HCT116 (cell line): ENCODE data around the gene ZNF169. TPM values are rescaled to one million over a fixed set of nuclear protein-coding genes. Genes with fewer than 3 reads are reported as not detected.
"Not testable (repeated sequence)": the region's sequence is repeated elsewhere in the genome, so short reads cannot be mapped to it uniquely, and the experiment has no call there.

ENCODE experiments used
- ATAC-seq: fragments of 200-7000 bp; cut with Tn5 transposase; 2 replicates; pipeline ENCODE4 v1.9.1; 2020; ENCODE audit warnings: mild to moderate bottlenecking, moderate library complexity
- BruUV-seq: library from RNA; stranded (reverse); fragments of 400-500 nt; replicated peaks from 2 replicates; lab custom pipeline; 2021; lab: Mats Ljungman, UMichigan
- CTCF ChIA-PET: fragments of 300-600 bp; sonication (Branson Sonifier 250); formaldehyde crosslinking; loops from one replicate; lab custom pipeline; 2021; ENCODE audit warnings: antibody characterized with exemption; lab: Charles Lee
- POLR2A ChIA-PET: fragments of 300-600, 350-600 bp; sonication (Branson Sonifier 250); formaldehyde crosslinking; loops from one replicate; lab custom pipeline; 2021; ENCODE audit warnings: antibody characterized with exemption; lab: Charles Lee
- RAD21 ChIA-PET, 2 experiments: fragments of 300-600 bp; sonication (Branson Sonifier 250); formaldehyde crosslinking; loops; one replicate each; lab custom pipeline; 2023; ENCODE audit warnings: low total read pairs in 2 of 2; ENCODE audit not compliant: uncharacterized antibody in 2 of 2, unreplicated experiment in 2 of 2, low non-redundant PET in 1 of 2; lab: Charles Lee
- DNase-seq: peaks from one replicate; pipeline ENCODE4 v3.0.0-alpha.2; 2010; ENCODE audit warnings: low read depth, low spot score
- H2AFZ ChIP-seq: fragments of 200-600 bp; shearing (Covaris generic), sonication (generic); 2 replicates; pipeline ENCODE4 v1.6.1; 2017; ENCODE audit warnings: low read depth, mixed run types, mixed read lengths, antibody characterized with exemption, low read length; ENCODE audit not compliant: poor library complexity, severe bottlenecking
- H3K27ac ChIP-seq: 2 replicates; pipeline ENCODE4 v1.5.1; 2012; ENCODE audit warnings: low read depth, low read length
- H3K27me3 ChIP-seq: fragments of 200-600 bp; sonication (generic); 2 replicates; pipeline ENCODE4 v1.6.1; 2016; ENCODE audit warnings: mixed run types, low read length, mixed read lengths; ENCODE audit not compliant: insufficient read depth
- H3K36me3 ChIP-seq, 2 experiments: fragments of 200-500 bp in 1 of 2; fragments of 200-600 bp in 1 of 2; sonication (Bioruptor generic) in 1 of 2; sonication (generic) in 1 of 2; 2 replicates each; pipeline versions ENCODE4 v1.5.1 to v1.6.1; 2014 to 2016; ENCODE audit warnings: low read length in 2 of 2, inconsistent platforms in 1 of 2, mixed read lengths in 1 of 2, mixed run types in 1 of 2; ENCODE audit not compliant: insufficient read depth in 2 of 2, control insufficient read depth in 1 of 2
- H3K4me1 ChIP-seq, 2 experiments: fragments of 200-600 bp in 1 of 2; sonication (generic) in 1 of 2; 2 replicates each; pipeline versions ENCODE4 v1.5.1 to v1.6.1; 2012 to 2017; ENCODE audit warnings: low read length in 2 of 2, inconsistent platforms in 1 of 2, mild to moderate bottlenecking in 1 of 2, mixed read lengths in 1 of 2, mixed run types in 1 of 2, moderate library complexity in 1 of 2; ENCODE audit not compliant: insufficient read depth in 2 of 2, control insufficient read depth in 1 of 2
- H3K4me2 ChIP-seq: fragments of 200-600 bp; sonication (generic); 2 replicates; pipeline ENCODE4 v1.6.1; 2017; ENCODE audit warnings: mixed run types, low read length, mixed read lengths
- H3K4me3 ChIP-seq, 2 experiments: fragments of 200-600 bp in 1 of 2; sonication (generic) in 1 of 2; replicated peaks in 1 of 2; 2 replicates each; pipeline ENCODE4 v1.5.1; 2011 to 2016; ENCODE audit warnings: low read length in 2 of 2, control low read depth in 1 of 2, low read depth in 1 of 2, mild to moderate bottlenecking in 1 of 2, mixed read lengths in 1 of 2, mixed run types in 1 of 2
- H3K79me2 ChIP-seq: fragments of 200-600 bp; sonication (generic); 2 replicates; pipeline ENCODE4 v1.6.1; 2017; ENCODE audit warnings: mild to moderate bottlenecking, mixed run types, low read length, moderate library complexity, mixed read lengths; ENCODE audit not compliant: insufficient read depth
- H3K9ac ChIP-seq: fragments of 200-600 bp; sonication (generic); 2 replicates; pipeline ENCODE4 v1.6.1; 2016; ENCODE audit warnings: low read length, mixed read lengths
- H3K9me2 ChIP-seq: fragments of 200-600 bp; sonication (generic), shearing (Covaris generic); 2 replicates; pipeline ENCODE4 v1.6.1; 2017; ENCODE audit warnings: mixed run types, mild to moderate bottlenecking, moderate library complexity; ENCODE audit not compliant: insufficient read depth
- H3K9me3 ChIP-seq, 2 experiments: fragments of 200-500 bp in 1 of 2; fragments of 200-600 bp in 1 of 2; sonication (Bioruptor generic) in 1 of 2; sonication (generic) in 1 of 2; 2 replicates each; pipeline ENCODE4 v1.6.1; 2014 to 2017; ENCODE audit warnings: low read length in 2 of 2, mixed read lengths in 2 of 2, inconsistent platforms in 1 of 2, low read depth in 1 of 2, mild to moderate bottlenecking in 1 of 2, mixed run types in 1 of 2, moderate library complexity in 1 of 2; ENCODE audit not compliant: control insufficient read depth in 1 of 2, insufficient read depth in 1 of 2
- H4K20me1 ChIP-seq: fragments of 200-600 bp; sonication (generic), shearing (Covaris generic); 2 replicates; pipeline ENCODE4 v1.6.1; 2017; ENCODE audit warnings: mixed run types, mild to moderate bottlenecking, moderate library complexity; ENCODE audit not compliant: insufficient read depth
- FOSL1 ChIP-seq: IDR thresholded peaks from 2 replicates; pipeline ENCODE4 v1.6.1; 2012; ENCODE audit warnings: low read depth
- JUND ChIP-seq: IDR thresholded peaks from 2 replicates; pipeline ENCODE4 v1.6.1; 2012
- SIN3A ChIP-seq: IDR thresholded peaks from 2 replicates; pipeline ENCODE4 v1.6.1; 2012; ENCODE audit warnings: low read depth
- YY1 ChIP-seq: IDR thresholded peaks from 2 replicates; pipeline ENCODE4 v1.6.1; 2011; ENCODE audit warnings: low read length, low read depth, moderate library complexity, mild to moderate bottlenecking; ENCODE audit not compliant: insufficient replicate concordance; ENCODE audit errors: extremely low read depth
- intact Hi-C: fragments of 100-400 bp; cut with micrococcal nuclease; formaldehyde crosslinking; loops from 2 replicates; pipeline ENCODE4 v1.10.0; 2022
- total RNA-seq: library from RNA; stranded (reverse); gene quantifications from one replicate; pipeline ENCODE4 v1.2.1, GENCODE V29; 2021; ENCODE audit not compliant: unreplicated experiment

ZNF169 gene
- total RNA-seq, 1 experiment from 2014 or later = 5.4 TPM

- Histone ChIP-seq H3K79me2 (peaks cover 17% of the 10 kb centered on the region), H3K9ac (no peak overlapping the region), H4K20me1 (no peaks in the 10 kb centered on the region)
- TF ChIP-seq YY1 (no peak), JUND (no peak), FOSL1 (no peak), SIN3A (no peak)
- TF ChIP-seq, all 23 proteins: peak for 0
- Histone ChIP-seq H3K36me3 (no peaks in the 10 kb centered on the region), H3K4me2 (no peak overlapping the region), H3K9me2 (no peaks in the 10 kb centered on the region), H2AFZ (no peak overlapping the region), H3K9me3 (no peaks in the 10 kb centered on the region), H3K27ac (no peak overlapping the region), H3K4me1 (peaks cover 4 to 11% of the 10 kb centered on the region in 2 experiments; a peak in 2 of 4 replicates), H3K27me3 (no peaks in the 10 kb centered on the region), H3K4me3 (no peak overlapping the region)
- intact Hi-C loops = no loop called here
- ChIA-PET CTCF (no interaction called here), POLR2A (no interaction called here), RAD21 (no interaction called here)
- ATAC-seq = no peak
- no TSS peak for BruUV-seq
- no peak for DNase-seq
Observed at GRCh38 chr9:94256007-94256406, 3.1 kb upstream of the ZNF169 start.

GRCh38 chr9:94265626-94266402, 6.7 kb downstream of the ZNF169 start:
- POLR2A ChIA-PET, CTCF ChIA-PET, H3K4me2 ChIP-seq, DNase-seq, H3K9me3 ChIP-seq, H3K4me3 ChIP-seq, H3K36me3 ChIP-seq, H3K27me3 ChIP-seq, BruUV-seq, H3K4me1 ChIP-seq, H3K27ac ChIP-seq, H2AFZ ChIP-seq, H3K9me2 ChIP-seq, intact Hi-C loops, H4K20me1 ChIP-seq, RAD21 ChIA-PET, ATAC-seq, H3K9ac ChIP-seq: not testable (repeated sequence)
- peaks cover 54% of the 10 kb centered on the region for H3K79me2 ChIP-seq
